K562 treated with DMSO at 1 percent for 4 hours (cell line): Measurements from ENCODE around the gene PREX1. TPM values are rescaled to one million over a fixed set of nuclear protein-coding genes. Genes with fewer than 3 reads are reported as not detected.

Experiments used
- total RNA-seq: library from RNA; unstranded; fragments of 300-600 nt; gene quantifications from 2 replicates; pipeline ENCODE4 v1.2.3, GENCODE V29; 2022; ENCODE audit not compliant: insufficient read depth

The PREX1 gene, protein sequence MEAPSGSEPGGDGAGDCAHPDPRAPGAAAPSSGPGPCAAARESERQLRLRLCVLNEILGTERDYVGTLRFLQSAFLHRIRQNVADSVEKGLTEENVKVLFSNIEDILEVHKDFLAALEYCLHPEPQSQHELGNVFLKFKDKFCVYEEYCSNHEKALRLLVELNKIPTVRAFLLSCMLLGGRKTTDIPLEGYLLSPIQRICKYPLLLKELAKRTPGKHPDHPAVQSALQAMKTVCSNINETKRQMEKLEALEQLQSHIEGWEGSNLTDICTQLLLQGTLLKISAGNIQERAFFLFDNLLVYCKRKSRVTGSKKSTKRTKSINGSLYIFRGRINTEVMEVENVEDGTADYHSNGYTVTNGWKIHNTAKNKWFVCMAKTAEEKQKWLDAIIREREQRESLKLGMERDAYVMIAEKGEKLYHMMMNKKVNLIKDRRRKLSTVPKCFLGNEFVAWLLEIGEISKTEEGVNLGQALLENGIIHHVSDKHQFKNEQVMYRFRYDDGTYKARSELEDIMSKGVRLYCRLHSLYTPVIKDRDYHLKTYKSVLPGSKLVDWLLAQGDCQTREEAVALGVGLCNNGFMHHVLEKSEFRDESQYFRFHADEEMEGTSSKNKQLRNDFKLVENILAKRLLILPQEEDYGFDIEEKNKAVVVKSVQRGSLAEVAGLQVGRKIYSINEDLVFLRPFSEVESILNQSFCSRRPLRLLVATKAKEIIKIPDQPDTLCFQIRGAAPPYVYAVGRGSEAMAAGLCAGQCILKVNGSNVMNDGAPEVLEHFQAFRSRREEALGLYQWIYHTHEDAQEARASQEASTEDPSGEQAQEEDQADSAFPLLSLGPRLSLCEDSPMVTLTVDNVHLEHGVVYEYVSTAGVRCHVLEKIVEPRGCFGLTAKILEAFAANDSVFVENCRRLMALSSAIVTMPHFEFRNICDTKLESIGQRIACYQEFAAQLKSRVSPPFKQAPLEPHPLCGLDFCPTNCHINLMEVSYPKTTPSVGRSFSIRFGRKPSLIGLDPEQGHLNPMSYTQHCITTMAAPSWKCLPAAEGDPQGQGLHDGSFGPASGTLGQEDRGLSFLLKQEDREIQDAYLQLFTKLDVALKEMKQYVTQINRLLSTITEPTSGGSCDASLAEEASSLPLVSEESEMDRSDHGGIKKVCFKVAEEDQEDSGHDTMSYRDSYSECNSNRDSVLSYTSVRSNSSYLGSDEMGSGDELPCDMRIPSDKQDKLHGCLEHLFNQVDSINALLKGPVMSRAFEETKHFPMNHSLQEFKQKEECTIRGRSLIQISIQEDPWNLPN (N-terminal part only)
- 17.1 and 21.6 TPM in 2 replicates for total RNA-seq

DNA sequence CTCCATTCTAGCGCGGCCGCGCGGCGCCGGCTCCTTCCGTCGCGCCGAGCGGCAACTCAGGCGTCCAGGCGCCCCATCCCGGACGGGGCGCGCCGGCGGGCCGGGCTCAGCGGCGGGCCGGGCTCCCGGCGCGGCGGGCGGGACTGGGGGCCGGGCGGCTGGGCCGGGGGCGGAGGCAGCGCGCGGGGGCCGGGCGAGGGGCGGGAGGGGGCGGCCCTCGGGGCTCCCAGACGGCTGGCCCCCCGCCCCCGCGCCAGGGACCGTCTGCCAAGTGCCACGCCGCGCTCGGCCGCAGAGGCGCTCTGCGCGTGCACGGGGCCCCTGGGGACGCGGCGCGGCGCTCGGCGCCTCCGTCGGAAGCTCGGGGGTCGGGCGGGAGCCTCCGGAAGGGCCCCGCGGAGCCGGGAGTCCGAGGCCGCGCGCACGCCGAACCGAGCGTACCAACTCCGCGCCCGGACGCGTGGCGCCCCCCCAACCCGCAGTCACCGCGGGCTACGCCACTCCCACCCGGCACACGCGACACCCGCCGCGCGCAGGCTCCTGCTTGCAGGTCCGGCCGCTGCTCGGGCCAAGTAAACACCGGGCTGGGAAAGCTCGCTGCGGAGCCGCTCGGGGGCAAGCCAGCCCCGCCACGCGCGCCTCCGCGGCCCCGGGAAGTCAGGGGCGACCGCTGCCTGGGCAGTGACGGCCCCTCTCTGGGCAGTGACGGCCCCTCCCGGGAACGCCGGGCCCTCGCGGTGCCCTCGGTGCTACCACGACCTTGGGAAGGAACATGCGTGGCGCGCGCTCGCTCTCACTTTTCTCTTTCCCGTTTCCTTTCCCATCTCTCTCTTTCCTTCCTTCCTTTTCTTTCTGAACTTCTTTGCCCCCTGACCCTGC lies at the start of gene PREX1:
TSS of gene PREX1 (minus strand) at position 145 of the 879 bp plus-strand sequence. CDS start at position 6, 139 bp downstream.

Other genes with a start within 250 kb of the PREX1 start
- gene ARFGEF2, start 93.7 kb upstream of the PREX1 start, total RNA-seq = 10.9 and 11.8 TPM in 2 replicates
- gene CSE1L, start 218.3 kb upstream of the PREX1 start, total RNA-seq = 71.8 and 86.4 TPM in 2 replicates